ENCODE data around the gene NXPH2. TPM values are rescaled to one million over a fixed set of nuclear protein-coding genes. Genes with fewer than 3 reads are reported as not detected.

The NXPH2 gene
- 4.6 to 6.1 TPM (median 4.8 TPM) in 3 replicates for total RNA-seq

GRCh38 chr2:138779781-138780445 lies at the start of gene NXPH2:
Gene NXPH2 (minus strand): TSS chr2:138780390. CDS start chr2:138780241, 149 bp downstream.
- Mint-ChIP-seq H3K36me3 (no peaks in the 10 kb centered on the region), H3K27ac (no peak within 1 kb of the TSS), H3K4me3 (peak within 1 kb of the TSS; percentile 78), H3K4me1 (peaks cover 27% of the 10 kb centered on the region), H3K27me3 (ENCODE audit: low read depth) (peaks cover 60% of the 10 kb centered on the region), H3K9me3 (no peaks in the 10 kb centered on the region)
- TF ChIP-seq CTCF (IDR thresholded peaks at IDR 0.05; ENCODE audit: unreplicated experiment) = no peak
- DNase-seq (ENCODE audit: low spot score in 2 of 2, unreplicated experiment in 2 of 2) = peak in 1 of 2 experiments; percentile 54

GRCh38 chr2:138829326-138829919 lies 49.2 kb upstream of the NXPH2 start:
- Mint-ChIP-seq H3K4me1 (peaks cover 10% of the 10 kb centered on the region), H3K27ac (no peak overlapping the region), H3K4me3 (no peak overlapping the region), H3K9me3 (no peaks in the 10 kb centered on the region), H3K36me3 (no peaks in the 10 kb centered on the region), H3K27me3 (ENCODE audit: low read depth) (no peaks in the 10 kb centered on the region)
- TF ChIP-seq CTCF (IDR thresholded peaks at IDR 0.05; ENCODE audit: unreplicated experiment) = peak; percentile 43
- DNase-seq (ENCODE audit: low spot score in 2 of 2, unreplicated experiment in 2 of 2) = peak in 1 of 2 experiments; percentile 27

- Mint-ChIP-seq H3K27me3 (ENCODE audit: low read depth) (no peaks in the 10 kb centered on the region), H3K27ac (no peak overlapping the region), H3K36me3 (no peaks in the 10 kb centered on the region), H3K4me1 (peaks cover 10% of the 10 kb centered on the region), H3K4me3 (no peak overlapping the region), H3K9me3 (no peaks in the 10 kb centered on the region)
- peak; percentile 75 for TF ChIP-seq CTCF (IDR thresholded peaks at IDR 0.05; ENCODE audit: unreplicated experiment)
- DNase-seq (ENCODE audit: low spot score in 2 of 2, unreplicated experiment in 2 of 2) = no peak
Measured at GRCh38 chr2:138827426-138828054, 47.4 kb upstream of the NXPH2 start.

GRCh38 chr2:138823666-138824065 lies 43.5 kb upstream of the NXPH2 start:
- no peak for DNase-seq (ENCODE audit: low spot score in 2 of 2, unreplicated experiment in 2 of 2)
- Mint-ChIP-seq H3K36me3 (no peaks in the 10 kb centered on the region), H3K27me3 (ENCODE audit: low read depth) (no peaks in the 10 kb centered on the region), H3K9me3 (no peaks in the 10 kb centered on the region), H3K27ac (no peak overlapping the region), H3K4me1 (peaks cover 5% of the 10 kb centered on the region), H3K4me3 (no peak overlapping the region)
- no peak for TF ChIP-seq CTCF (IDR thresholded peaks at IDR 0.05; ENCODE audit: unreplicated experiment)

- Mint-ChIP-seq H3K27me3 (ENCODE audit: low read depth) (no peaks in the 10 kb centered on the region), H3K4me1 (peaks cover 2% of the 10 kb centered on the region), H3K9me3 (no peaks in the 10 kb centered on the region), H3K27ac (no peak overlapping the region), H3K4me3 (no peak overlapping the region), H3K36me3 (no peaks in the 10 kb centered on the region)
- DNase-seq (ENCODE audit: low spot score in 2 of 2, unreplicated experiment in 2 of 2) = no peak
- no peak for TF ChIP-seq CTCF (IDR thresholded peaks at IDR 0.05; ENCODE audit: unreplicated experiment)
Measured at GRCh38 chr2:138819964-138820363, 39.8 kb upstream of the NXPH2 start.
